Renal cortex interstitium (tissue), 11 donors: ENCODE data around the gene FOCAD. TPM values are rescaled to one million over a fixed set of nuclear protein-coding genes. Genes with fewer than 3 reads are reported as not detected.
"Not testable (repeated sequence)": the region's sequence is repeated elsewhere in the genome, so short reads cannot be mapped to it uniquely, and the experiment has no call there.

Experiments
- DNase-seq, 11 donors: peaks; one replicate each; pipeline ENCODE4 v3.0.0-alpha.2; 2013; ENCODE audit warnings: low read depth in 9 of 11, low spot score in 4 of 11; ENCODE audit errors: extremely low read depth in 1 of 11
- polyA plus RNA-seq, 3 donors: library from polyadenylated mRNA; unstranded; fragments of 120-200 nt; gene quantifications; one replicate each; pipeline ENCODE4 v1.2.1, GENCODE V29; 2013; ENCODE audit not compliant: insufficient read length in 3 of 3

Gene FOCAD
- polyA plus RNA-seq, 3 donors: 26.8 to 36.8 (median 29.8) TPM

DNA sequence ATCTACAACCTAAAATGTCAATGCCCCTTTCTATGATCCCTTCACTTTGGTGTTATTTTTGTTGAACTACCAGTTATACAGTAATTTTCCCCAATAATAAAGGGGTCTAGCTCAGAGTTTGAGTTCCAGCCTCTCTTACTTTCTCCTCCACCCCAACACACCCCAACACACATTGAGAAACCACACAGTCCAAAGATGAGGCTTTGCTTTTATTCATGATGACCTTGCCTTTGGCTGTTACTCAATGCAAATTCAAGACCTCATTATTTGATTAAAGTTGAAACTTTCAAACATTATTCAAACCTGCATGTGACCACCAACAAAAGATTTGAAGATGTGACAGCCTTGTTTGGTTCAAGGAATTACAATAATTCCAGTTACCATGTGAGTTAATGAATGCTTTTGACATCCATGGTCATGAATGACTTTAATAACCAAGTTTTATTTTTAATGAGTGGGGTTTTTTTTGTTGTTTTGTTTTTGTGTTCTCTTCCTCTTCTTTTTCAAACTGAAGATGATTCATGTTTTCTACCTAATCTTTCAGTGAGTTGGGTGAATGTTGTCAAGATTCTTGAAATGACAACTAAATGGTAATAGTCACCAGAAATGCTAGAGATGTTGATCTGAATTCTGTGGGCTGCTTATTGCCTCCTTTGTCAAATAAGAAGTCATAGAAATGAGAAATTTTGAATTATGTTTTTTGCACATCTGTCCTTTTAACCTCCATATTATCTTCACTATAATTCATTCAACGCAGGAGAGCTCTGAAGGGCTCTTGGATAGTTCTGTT lies 241.4 kb downstream of the FOCAD start:
- no peak for DNase-seq

DNA sequence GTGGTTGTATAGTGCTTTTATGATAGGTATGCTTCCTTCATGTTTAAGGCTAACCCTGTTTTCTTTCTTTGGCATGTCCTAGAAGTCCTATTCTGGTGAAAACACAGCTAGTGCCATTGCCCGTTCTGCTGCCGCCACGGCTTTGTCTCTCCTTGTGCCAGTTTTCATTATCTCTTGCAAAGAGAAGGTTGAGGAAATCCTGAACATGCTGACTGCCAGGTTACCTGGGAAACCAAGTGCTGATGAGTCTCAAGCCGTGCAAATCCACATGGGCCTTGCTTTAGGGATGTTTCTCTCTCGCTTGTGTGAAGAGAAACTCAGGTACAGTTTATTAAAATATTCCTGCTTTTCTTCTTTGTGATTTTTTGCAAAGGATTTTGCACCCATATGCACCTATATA lies 245.2 kb downstream of the FOCAD start:
- DNase-seq: no peak

DNA sequence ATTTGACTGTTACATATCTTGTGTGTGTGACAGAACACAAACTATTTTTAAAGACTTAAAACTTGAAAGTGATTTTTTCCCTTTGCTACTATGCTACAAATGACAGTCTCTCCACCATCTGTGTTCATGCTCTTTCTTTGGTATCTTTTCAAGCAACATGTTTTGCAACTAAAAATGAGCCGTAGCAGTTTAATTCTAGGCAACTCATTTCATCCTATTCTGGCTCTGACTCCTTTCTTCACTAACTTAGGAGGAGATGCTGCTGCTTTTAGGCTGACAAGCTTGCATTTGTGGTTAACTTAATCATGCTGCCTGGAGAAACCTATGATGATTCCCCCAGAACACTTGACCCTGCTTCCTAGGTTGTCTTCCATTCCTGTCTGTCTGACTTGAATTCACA lies 246.8 kb downstream of the FOCAD start:
- DNase-seq: no peak

DNA sequence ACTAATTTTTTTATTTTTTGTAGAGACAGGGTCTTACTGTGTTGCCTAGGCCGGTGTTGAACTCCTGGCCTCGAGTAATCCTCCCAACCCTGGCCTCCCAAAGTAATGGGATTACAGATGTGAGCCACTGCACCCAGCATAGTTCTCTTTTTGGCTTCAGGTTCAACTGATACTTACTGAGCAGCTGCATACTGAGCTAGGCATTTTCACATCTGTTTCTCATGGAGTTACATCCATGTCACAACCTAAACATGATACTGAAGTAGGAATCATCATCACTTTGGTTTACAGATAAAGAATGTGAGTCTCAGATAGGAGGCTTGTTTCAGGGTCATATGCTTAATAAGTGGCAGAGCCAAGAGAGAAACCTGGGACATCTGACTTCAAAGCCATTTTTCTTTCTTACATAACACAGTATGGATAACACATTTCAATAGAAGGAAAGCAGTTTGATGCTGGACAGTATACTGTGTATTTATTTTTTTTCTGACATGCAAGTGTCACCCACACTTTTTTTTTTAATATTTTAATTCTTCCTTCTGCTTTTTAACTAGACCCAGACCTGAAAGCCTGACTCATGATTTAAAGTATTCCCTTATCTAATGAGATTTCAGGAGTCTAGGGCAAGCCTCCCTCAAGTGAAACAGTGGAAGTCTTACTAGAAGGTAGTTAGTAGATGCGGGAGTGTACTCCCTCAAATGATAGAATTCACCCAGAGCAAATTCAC lies 256.6 kb downstream of the FOCAD start:
- DNase-seq: no peak

DNA sequence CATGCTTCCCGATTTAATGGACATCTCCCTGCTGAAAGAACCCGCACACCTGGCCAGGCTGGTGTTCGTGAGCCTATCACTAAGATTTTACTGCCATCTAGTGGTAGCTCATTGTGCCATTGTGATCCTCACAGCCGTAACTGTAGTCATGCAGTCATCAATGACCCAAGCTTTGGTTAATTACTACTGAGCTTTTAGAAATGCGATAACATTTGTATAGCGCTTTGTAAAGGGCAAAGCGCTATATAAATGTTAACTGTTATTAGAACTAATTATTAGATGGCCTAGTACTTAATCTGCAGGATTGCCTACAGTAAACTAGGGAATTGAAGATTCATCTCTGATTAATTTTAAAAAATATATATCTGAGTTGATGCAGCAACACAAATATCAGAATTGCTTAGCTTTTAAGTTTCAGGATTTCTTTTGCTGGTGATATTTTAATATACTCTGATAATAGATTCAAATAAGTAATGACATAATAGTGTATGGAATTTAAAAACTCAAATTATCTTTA lies 257.2 kb downstream of the FOCAD start:
- DNase-seq: peak; percentile 33 to 62 (median 51)

DNA sequence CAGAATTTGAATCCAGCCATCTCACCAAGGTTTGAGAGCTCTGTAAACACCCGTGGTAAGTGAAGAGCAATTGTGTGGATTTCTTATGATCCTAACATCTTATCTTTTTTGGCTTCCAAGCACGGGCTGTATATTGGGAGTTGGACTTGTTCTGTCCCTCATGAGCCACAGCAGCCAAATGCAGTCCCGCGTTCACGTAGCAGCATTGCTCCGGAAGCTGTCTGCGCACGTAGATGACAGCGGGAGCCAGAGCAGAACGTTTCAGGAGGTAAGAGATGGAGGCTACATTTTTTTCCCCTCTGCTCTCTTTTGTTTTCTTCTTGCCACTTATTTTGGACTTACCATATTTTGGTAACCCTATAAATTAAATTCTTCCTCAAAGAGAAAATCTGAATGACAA lies 260.4 kb downstream of the FOCAD start:
- no peak for DNase-seq

DNA sequence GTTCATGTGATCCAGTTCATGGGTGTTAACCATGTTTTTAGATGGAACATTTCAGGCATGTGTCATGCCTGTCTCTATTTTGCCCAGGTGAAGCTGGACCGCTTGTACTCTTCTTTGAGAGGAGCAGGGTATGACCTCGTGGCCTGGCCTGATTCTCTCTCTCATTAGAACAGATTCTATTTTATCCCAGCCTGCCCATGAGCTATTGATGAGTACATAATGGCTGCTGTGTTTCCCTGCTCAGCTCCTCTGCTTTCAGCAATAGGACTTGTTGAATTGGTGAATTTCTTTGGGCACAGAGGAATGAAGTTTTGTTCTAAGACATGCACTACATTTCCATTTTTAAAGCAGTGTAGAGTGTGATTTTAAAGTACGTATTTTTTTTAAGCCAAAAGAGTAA lies 261.2 kb downstream of the FOCAD start:
- DNase-seq: no peak

DNA sequence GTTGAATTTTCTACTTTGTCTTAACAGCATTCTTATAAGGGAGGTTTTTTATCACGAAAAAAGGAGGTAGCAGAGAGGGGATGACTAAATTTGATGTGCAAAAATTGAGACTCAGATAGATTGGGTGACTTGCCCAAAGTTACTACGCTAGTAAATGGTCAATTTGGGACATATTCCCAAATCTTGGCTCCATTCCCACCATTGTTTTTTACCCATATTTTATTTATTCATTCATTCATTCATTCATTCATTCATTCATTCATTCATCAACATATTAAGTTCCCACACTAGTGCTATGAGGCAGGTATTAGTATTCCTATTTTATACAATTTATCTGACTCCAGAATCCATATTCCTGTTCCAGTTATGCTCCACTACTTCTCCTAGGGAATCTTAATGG lies 261.8 kb downstream of the FOCAD start:
- no peak for DNase-seq

DNA sequence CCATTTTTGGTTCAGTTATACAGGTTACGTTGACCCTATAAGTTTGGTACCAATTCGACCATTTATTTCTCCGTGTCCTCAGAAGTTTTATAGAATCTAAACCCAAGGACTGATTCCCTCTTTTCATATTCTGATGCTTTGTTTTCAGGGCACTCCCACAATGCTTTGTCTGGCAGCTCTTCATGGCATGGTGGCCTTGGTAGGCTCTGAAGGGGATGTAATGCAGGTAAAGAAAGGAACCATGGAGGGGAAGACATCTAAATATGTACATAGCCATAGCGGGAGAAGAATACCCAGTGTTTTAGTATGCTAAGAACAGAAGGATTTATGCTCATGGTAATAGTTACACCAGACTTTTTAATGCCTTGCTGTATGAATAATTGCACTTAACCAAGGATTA lies 264.6 kb downstream of the FOCAD start:
- DNase-seq: no peak

DNA sequence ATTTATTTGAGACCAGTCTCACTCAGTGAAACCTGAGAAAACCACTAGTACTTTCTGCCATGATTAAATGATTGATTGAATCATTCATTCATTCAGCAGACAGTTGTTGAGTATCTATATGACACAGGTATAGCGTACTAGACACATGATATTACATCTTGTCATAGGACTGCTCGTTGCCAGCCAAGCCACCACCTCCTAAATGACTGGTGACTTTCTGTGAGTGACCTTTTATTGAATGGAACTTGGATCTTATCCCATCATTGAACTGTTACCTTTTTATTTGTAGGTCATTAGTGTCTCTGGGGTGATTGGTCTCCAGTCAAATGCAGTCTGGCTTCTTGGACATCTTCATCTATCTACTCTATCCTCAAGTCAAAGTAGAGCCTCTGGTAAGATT lies 266.6 kb downstream of the FOCAD start:
- no peak for DNase-seq

DNA sequence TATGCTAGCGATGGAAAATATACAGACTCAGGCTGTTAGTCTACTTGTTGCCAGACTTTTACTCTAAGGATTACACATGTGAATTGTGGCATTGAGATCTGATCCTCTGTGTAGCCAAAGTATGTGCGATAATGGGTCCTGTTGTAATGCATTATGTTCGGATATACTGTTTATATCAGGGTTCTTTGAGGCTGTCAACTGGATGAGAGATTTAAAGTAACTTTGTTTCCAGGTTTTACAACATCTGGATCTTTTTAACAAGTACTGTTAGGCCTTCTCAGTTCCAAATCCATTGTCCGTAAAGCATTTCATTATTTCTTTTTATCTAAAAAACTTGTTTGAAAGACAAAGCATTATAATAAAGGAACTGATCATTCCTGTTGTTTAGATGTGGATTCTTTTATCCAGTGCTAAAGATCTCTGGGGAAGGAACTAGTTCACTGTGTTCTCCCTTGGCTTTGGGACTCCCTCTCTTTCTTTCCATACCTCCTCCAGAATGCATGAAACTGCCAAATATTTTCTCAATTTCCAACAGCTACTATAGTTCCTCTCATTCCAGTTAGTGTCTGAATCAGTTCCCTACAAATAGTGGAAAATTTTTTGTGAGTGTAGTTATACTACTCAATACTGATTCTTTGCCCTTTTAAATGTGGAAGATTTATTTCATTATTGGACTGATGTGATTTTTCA lies 278.6 kb downstream of the FOCAD start:
- DNase-seq: no peak

DNA sequence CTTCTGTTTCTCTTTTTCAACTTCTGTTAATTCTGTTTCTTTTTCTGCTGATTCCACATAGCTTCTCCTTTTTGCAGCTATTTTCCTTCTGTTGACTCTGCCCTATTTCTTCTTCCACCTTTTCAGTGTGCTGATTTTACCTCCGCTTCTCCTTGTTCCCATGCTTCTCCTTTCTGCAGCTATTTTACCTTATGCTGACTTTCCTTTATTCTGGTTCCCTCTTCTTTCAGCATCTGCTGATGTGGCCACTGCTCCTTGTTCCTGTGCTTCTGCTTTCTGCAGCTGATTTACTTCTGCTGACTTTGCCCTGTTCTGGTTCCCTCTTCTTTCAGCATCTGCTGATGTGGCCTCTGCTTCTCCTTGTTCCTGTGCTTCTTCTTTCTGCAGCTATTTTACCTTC lies 288.6 kb downstream of the FOCAD start:
- DNase-seq: no peak

DNA sequence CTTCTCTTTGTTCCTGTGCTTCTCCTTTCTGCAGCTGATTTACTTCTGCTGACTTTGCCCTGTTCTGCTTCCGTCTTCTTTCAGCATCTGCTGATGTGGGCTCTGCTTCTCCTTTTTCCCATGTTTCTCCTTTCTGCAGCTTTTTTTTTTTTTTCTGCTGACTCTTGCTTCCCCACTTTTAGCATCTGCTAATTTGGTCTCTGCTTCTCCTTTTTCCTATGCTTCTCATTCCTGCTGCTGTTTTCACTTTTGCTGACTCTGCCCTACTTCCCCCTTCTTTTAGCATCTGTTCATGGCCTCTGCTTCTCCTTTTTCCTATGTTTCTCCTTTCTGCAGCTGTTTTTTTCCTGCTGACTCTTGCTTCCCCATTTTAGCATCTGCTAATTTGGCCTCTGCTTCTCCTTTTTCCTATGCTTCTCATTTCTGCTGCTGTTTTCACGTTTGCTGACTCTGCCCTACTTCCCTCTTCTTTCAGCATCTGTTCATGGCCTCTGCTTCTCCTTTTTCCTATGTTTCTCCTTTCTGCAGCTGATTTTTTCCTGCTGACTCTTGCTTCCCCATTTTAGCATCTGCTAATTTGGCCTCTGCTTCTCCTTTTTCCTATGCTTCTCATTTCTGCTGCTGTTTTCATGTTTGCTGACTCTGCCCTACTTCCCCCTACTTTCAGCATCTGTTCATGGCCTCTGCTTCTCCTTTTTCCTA lies 289.3 kb downstream of the FOCAD start:
- not testable (repeated sequence) for DNase-seq

DNA sequence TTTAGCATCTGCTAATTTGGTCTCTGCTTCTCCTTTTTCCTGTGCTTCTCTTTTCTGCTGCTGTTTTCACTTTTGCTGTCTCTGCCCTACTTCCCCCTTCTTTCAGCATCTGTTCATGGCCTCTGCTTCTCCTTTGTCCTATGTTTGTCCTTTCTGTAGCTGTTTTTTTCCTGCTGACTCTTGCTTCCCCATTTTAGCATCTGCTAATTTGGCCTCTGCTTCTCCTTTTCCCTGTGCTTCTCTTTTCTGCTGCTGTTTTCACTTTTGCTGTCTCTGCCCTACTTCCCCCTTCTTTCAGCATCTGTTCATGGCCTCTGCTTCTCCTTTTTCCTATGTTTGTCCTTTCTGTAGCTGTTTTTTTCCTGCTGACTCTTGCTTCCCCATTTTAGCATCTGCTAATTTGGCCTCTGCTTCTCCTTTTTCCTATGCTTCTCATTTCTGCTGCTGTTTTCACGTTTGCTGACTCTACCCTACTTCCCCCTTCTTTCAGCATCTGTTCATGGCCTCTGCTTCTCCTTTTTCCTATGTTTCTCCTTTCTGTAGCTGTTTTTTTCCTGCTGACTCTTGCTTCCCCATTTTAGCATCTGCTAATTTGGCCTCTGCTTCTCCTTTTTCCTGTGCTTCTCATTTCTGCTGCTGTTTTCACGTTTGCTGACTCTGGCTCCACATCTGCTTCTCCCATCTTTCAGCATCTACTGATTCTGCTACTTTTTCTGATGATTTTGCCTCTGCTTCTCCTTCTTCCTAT lies 290.3 kb downstream of the FOCAD start:
- not testable (repeated sequence) for DNase-seq

DNA sequence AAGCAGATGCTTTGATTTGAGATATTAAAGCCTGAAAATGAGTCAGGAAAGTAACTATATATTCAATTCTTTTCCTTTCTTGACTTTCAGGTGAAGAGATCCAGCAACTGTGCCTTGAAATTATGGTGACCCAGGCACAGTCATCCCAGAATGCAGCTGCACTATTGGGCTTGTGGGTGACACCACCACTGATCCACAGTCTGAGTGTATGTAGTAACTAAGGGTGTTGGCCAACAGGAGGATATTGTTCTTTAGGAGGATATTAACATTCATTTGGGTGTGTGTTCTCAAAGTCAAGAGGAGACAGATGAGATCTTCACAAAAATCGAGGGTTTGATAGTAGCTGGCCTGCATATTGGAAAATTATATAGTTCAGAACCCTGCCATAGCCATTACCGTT lies 294.2 kb downstream of the FOCAD start:
- no peak for DNase-seq

DNA sequence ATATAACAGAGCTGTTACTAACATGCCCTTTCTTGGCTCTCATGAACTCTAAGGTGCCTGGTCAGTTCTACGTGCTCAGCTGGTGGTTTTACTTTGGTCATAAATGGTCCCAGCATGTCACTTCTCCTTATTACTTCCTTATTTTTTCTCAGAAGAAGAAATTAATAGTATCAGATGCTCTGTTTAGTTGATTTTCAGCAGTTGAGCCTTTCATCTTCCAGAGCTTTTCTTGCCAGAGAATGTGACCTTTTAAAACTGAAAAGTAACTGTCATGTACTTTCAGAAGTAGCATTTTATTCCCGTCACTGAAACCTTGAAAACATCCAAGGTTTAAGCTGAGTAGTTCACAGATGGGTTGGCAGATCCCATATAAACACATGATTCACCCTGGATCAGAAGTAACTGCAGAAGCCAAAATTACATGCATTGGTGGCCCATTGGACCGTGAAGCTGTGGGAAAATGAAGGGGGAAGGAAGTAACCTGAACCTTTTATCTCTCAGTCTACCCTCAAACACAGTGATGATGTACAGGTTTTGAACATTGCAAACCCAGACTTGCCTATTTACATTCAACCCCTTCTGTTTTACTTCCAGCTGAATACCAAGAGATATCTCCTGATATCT lies 296.9 kb downstream of the FOCAD start:
- peak in 2 of 11 donors; percentile 12 to 20 for DNase-seq

DNA sequence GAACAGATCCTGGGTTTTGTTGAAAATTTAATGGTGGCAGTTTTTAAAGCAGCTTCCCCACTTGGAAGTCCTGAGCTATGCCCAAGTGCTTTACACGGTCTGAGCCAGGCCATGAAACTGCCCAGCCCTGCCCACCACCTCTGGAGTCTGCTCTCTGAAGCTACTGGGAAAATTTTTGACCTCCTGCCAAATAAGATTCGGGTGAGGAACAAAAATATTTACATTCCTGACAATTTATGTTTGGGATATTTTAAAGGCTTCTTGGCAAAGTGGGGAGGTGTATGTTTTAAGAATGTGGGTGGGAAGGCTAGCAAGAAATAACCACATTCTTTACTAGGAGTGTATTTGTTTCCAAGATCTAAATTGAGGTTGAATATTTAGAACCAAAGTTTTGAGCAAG lies 297.4 kb downstream of the FOCAD start:
- DNase-seq: no peak

DNA sequence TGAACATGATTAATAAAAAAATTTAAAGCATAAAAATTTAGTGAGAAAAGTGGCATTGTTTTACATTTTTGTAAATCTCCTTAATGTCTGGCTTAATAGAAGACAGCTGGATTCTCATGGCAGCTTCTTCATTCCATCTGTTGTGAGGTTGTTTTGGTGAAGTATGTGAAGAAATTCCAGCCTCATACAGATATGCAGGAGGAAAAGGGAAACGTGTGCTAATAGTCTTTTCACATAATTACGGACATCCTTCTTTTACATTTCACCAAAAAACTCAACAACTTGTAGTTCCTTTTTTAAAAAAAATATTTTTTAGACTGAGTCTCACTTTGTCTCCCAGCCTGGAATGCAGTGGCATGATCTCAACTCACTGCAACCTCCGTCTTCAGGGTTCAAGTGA lies 300.4 kb downstream of the FOCAD start:
- DNase-seq: no peak
